Natural killer cell (primary cell): Measurements from ENCODE around the gene LILRA2. TPM values are rescaled to one million over a fixed set of nuclear protein-coding genes. Genes with fewer than 3 reads are reported as not detected.

Experiments used
- ATAC-seq, 3 donors: fragments of 150-1000 bp in 2 of 3; fragments of 200-7000 bp in 1 of 3; cut with Tn5 transposase; 1 replicate in 1 of 3; 2 replicates in 2 of 3; pipeline ENCODE4 v1.10.0; 2021; ENCODE audit warnings: mild to moderate bottlenecking in 2 of 3, moderate library complexity in 2 of 3
- DNase-seq, 2 donors: peaks; one replicate each; pipeline versions ENCODE4 v3.0.0 to v3.0.0-alpha.2; 2013 to 2021; ENCODE audit warnings: mixed read lengths in 1 of 2
- H3K27ac ChIP-seq: one replicate; pipeline ENCODE4 v1.5.1; 2013; ENCODE audit warnings: mild to moderate bottlenecking, low read length
- H3K27me3 ChIP-seq: one replicate; pipeline ENCODE4 v1.6.1; 2013; ENCODE audit warnings: low read length; ENCODE audit not compliant: control insufficient read depth, insufficient read depth
- H3K36me3 ChIP-seq: one replicate; pipeline ENCODE4 v1.6.1; 2013; ENCODE audit warnings: low read length; ENCODE audit not compliant: control insufficient read depth, insufficient read depth
- H3K4me1 ChIP-seq: one replicate; pipeline ENCODE4 v1.6.1; 2013; ENCODE audit warnings: low read length; ENCODE audit not compliant: control insufficient read depth, insufficient read depth
- H3K4me3 ChIP-seq: one replicate; pipeline ENCODE4 v1.5.1; 2013; ENCODE audit warnings: low read length
- H3K9me3 ChIP-seq: one replicate; pipeline ENCODE4 v1.6.1; 2013; ENCODE audit warnings: low read length; ENCODE audit not compliant: control insufficient read depth, insufficient read depth
- H3K27ac Mint-ChIP-seq, 2 donors: one replicate each; pipeline ENCODE4 v1.8.0; 2022; ENCODE audit warnings: mild to moderate bottlenecking in 2 of 2, mixed read lengths in 2 of 2, moderate library complexity in 1 of 2
- H3K27me3 Mint-ChIP-seq, 2 donors: one replicate each; pipeline ENCODE4 v1.8.0; 2022; ENCODE audit warnings: low read depth in 2 of 2, mixed read lengths in 2 of 2
- H3K36me3 Mint-ChIP-seq: one replicate; pipeline ENCODE4 v1.8.0; 2022; ENCODE audit warnings: mixed read lengths
- H3K4me1 Mint-ChIP-seq, 2 donors: one replicate each; pipeline ENCODE4 v1.8.0; 2022; ENCODE audit warnings: mixed read lengths in 2 of 2
- H3K4me3 Mint-ChIP-seq: one replicate; pipeline ENCODE4 v1.8.0; 2022; ENCODE audit warnings: mild to moderate bottlenecking, moderate library complexity, mixed read lengths
- H3K9me3 Mint-ChIP-seq, 2 donors: one replicate each; pipeline ENCODE4 v1.8.0; 2022; ENCODE audit warnings: mixed read lengths in 2 of 2
- CTCF ChIP-seq: fragments of 200-600 bp; IDR thresholded peaks from one replicate; pipeline ENCODE4 v1.8.0; 2022; ENCODE audit warnings: antibody characterized with exemption
- WGBS: methylation state at CpG from one replicate; pipeline ENCODE4 v1.1.7; 2013; ENCODE audit warnings: missing lambda C conversion rate; ENCODE audit not compliant: insufficient coverage; 5-methylcytosine and 5-hydroxymethylcytosine counted together
- intact Hi-C: fragments of 100-400 bp; cut with micrococcal nuclease; formaldehyde crosslinking; loops from one replicate; pipeline ENCODE4 v1.14.2; 2022
- total RNA-seq, 4 donors: library from RNA; stranded (reverse); fragments of 120-200 nt in 1 of 4; gene quantifications; one replicate each; pipeline versions ENCODE4 v1.2.3 to v1.2.4, GENCODE V29; 2013 to 2022

LILRA2 gene
- total RNA-seq, 3 donors from 2014 or later (not counting 1 experiment from before 2014, with no cell fraction given), result 1.4 to 8.4 (median 5.6) TPM

GRCh38 chr19:54530866-54531265 lies 42.7 kb upstream of the LILRA2 start:
- peaks cover 6% of the 10 kb centered on the region for H3K27me3 ChIP-seq
- DNase-seq (no peak), ATAC-seq (peak; percentile 31 to 40 (median 32))
- TF ChIP-seq CTCF, result no peak
- Mint-ChIP-seq H3K27me3 (peaks cover 16 to 17% of the 10 kb centered on the region in 2 donors), H3K9me3 (no peaks in the 10 kb centered on the region), H3K27ac (peak overlapping the region in 1 of 2 donors; percentile 88), H3K4me3 (peak overlapping the region; percentile 64), H3K4me1 (peaks cover 85 to 88% of the 10 kb centered on the region in 2 donors), H3K36me3 (peaks cover 2% of the 10 kb centered on the region)
- no peak overlapping the region for H3K27ac ChIP-seq
- no peaks in the 10 kb centered on the region for H3K36me3 ChIP-seq
- peaks cover 47% of the 10 kb centered on the region for H3K4me1 ChIP-seq
- intact Hi-C loops, result loop anchor here (5.0 to 10.0 kb wide), 3 partner anchors 49 to 374 kb away; partner anchors contain the start of gene NCR1
- 79% methylated on average over 5 of the region's 5 CpGs for WGBS
- H3K4me3 ChIP-seq, result no peak overlapping the region
- H3K9me3 ChIP-seq, result no peaks in the 10 kb centered on the region

- Histone ChIP-seq H3K4me3 (peak overlapping the region; percentile 51), H3K36me3 (no peaks in the 10 kb centered on the region), H3K27ac (peak overlapping the region; percentile 88), H3K9me3 (no peaks in the 10 kb centered on the region), H3K27me3 (peaks cover 6% of the 10 kb centered on the region), H3K4me1 (peaks cover 47% of the 10 kb centered on the region)
- DNase-seq, result peak; percentile 54 to 62
- Mint-ChIP-seq H3K9me3 (no peaks in the 10 kb centered on the region), H3K4me1 (peaks cover 78 to 92% of the 10 kb centered on the region in 2 donors), H3K27ac (peak overlapping the region; percentile 88 to 90), H3K36me3 (peaks cover 5% of the 10 kb centered on the region), H3K27me3 (peaks cover 5 to 12% of the 10 kb centered on the region in 2 donors), H3K4me3 (peak overlapping the region; percentile 90)
- intact Hi-C loops, result loop anchor here (1.0 to 10.0 kb wide), 4 partner anchors 19 to 372 kb away; partner anchors contain the start of gene NCR1
- 11% methylated on average over 3 of the region's 4 CpGs for WGBS
- ATAC-seq, result peak; percentile 84 to 92 (median 91)
- TF ChIP-seq CTCF, result no peak
These were observed 41.1 kb upstream of the LILRA2 start for GRCh38 chr19:54532528-54532927.

- peak overlapping the region; percentile 88 for H3K27ac ChIP-seq
- Mint-ChIP-seq H3K27me3 (peaks cover 5 to 12% of the 10 kb centered on the region in 2 donors), H3K4me1 (peaks cover 69 to 83% of the 10 kb centered on the region in 2 donors), H3K36me3 (peaks cover 6% of the 10 kb centered on the region), H3K27ac (peak overlapping the region; percentile 88 to 90), H3K9me3 (no peaks in the 10 kb centered on the region), H3K4me3 (peak overlapping the region; percentile 90)
- intact Hi-C loops, result loop anchor here (5.0 to 10.0 kb wide), 3 partner anchors 51 to 371 kb away; partner anchors contain the start of gene NCR1
- no peaks in the 10 kb centered on the region for H3K9me3 ChIP-seq
- WGBS, result 93% methylated on average over 8 of the region's 8 CpGs
- peaks cover 41% of the 10 kb centered on the region for H3K4me1 ChIP-seq
- peak overlapping the region; percentile 51 for H3K4me3 ChIP-seq
- H3K27me3 ChIP-seq, result peaks cover 6% of the 10 kb centered on the region
- ATAC-seq (no peak), DNase-seq (no peak)
- H3K36me3 ChIP-seq, result no peaks in the 10 kb centered on the region
- no peak for TF ChIP-seq CTCF
These were observed 40.1 kb upstream of the LILRA2 start for GRCh38 chr19:54533476-54533875.
